Measurements from ENCODE around the gene TAL1. TPM values are rescaled to one million over a fixed set of nuclear protein-coding genes. Genes with fewer than 3 reads are reported as not detected.
"Not testable (repeated sequence)": the region's sequence is repeated elsewhere in the genome, so short reads cannot be mapped to it uniquely, and the experiment has no call there.

Gene TAL1
- total RNA-seq, 1 donor from 2014 or later: 0.21 TPM

- Mint-ChIP-seq H3K4me3 (no peak overlapping the region), H3K27ac (ENCODE audit: unreplicated experiment) (no peak overlapping the region), H3K4me1 (peaks cover 18% of the 10 kb centered on the region), H3K27me3 (ENCODE audit: low read depth) (peaks cover 57% of the 10 kb centered on the region), H3K9me3 (no peaks in the 10 kb centered on the region), H3K36me3 (ENCODE audit: low read depth) (no peaks in the 10 kb centered on the region)
- TF ChIP-seq, protein P1, sequence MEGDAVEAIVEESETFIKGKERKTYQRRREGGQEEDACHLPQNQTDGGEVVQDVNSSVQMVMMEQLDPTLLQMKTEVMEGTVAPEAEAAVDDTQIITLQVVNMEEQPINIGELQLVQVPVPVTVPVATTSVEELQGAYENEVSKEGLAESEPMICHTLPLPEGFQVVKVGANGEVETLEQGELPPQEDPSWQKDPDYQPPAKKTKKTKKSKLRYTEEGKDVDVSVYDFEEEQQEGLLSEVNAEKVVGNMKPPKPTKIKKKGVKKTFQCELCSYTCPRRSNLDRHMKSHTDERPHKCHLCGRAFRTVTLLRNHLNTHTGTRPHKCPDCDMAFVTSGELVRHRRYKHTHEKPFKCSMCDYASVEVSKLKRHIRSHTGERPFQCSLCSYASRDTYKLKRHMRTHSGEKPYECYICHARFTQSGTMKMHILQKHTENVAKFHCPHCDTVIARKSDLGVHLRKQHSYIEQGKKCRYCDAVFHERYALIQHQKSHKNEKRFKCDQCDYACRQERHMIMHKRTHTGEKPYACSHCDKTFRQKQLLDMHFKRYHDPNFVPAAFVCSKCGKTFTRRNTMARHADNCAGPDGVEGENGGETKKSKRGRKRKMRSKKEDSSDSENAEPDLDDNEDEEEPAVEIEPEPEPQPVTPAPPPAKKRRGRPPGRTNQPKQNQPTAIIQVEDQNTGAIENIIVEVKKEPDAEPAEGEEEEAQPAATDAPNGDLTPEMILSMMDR (conservative IDR thresholded peaks at IDR 0.05): no peak
- DNase-seq (ENCODE audit: low read depth, low spot score): no peak
These were observed 22.9 kb downstream of the TAL1 start for GRCh38 chr1:47209091-47209490.

- DNase-seq (ENCODE audit: low read depth, low spot score): no peak
- Mint-ChIP-seq H3K27me3 (ENCODE audit: low read depth) (peaks cover 63% of the 10 kb centered on the region), H3K4me1 (peaks cover 18% of the 10 kb centered on the region), H3K4me3 (no peak overlapping the region), H3K36me3 (ENCODE audit: low read depth) (no peaks in the 10 kb centered on the region), H3K9me3 (no peaks in the 10 kb centered on the region), H3K27ac (ENCODE audit: unreplicated experiment) (no peak overlapping the region)
- TF ChIP-seq, protein P1 (conservative IDR thresholded peaks at IDR 0.05): no peak
These were observed 23.6 kb downstream of the TAL1 start for GRCh38 chr1:47208374-47208850.

DNA sequence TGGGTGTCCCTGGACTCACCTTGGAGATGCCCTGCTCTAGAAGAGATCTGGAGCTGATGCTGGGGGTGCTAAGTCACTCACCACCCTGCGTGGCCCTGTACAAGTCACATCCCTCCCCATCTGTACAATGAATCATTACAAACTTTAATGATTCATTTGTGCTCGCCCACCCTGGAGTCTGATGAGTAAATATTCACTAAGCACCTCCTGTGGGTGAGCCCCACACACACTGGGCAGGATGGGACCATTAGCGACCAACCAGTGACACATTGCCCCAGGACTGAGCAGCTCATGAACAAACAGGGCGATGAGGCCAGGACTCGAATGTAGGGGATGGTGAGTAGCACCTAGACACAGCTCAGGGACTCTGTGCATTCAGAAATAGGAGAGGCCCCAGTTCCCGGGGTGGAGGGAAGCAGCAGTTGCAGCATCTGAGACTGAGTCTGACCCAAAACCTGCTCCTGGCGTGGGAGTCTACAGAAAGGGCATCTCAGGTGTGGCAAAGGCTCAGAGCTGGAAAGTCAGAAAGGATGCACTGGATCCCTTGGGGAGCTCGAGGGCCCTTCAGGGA lies 24.1 kb downstream of the TAL1 start:
- no peaks in the 10 kb centered on the region for H3K36me3 Mint-ChIP-seq (ENCODE audit: low read depth)
- peaks cover 68% of the 10 kb centered on the region for H3K27me3 Mint-ChIP-seq (ENCODE audit: low read depth)
- H3K4me3 Mint-ChIP-seq: no peak overlapping the region
- DNase-seq (ENCODE audit: low read depth, low spot score): no peak
- no peaks in the 10 kb centered on the region for H3K9me3 Mint-ChIP-seq
- peaks cover 18% of the 10 kb centered on the region for H3K4me1 Mint-ChIP-seq
- TF ChIP-seq, protein P1 (conservative IDR thresholded peaks at IDR 0.05): no peak
- no peak overlapping the region for H3K27ac Mint-ChIP-seq (ENCODE audit: unreplicated experiment)

GRCh38 chr1:47205918-47206317 lies 26.1 kb downstream of the TAL1 start:
- Mint-ChIP-seq H3K27ac (ENCODE audit: unreplicated experiment) (no peak overlapping the region), H3K4me3 (no peak overlapping the region), H3K36me3 (ENCODE audit: low read depth) (no peaks in the 10 kb centered on the region), H3K9me3 (no peaks in the 10 kb centered on the region), H3K4me1 (peaks cover 15% of the 10 kb centered on the region), H3K27me3 (ENCODE audit: low read depth) (peaks cover 74% of the 10 kb centered on the region)
- no peak for DNase-seq (ENCODE audit: low read depth, low spot score)
- TF ChIP-seq, protein P1 (conservative IDR thresholded peaks at IDR 0.05): no peak

- not testable (repeated sequence) for H3K36me3 Mint-ChIP-seq (ENCODE audit: low read depth); H3K9me3 Mint-ChIP-seq; H3K4me1 Mint-ChIP-seq; H3K4me3 Mint-ChIP-seq; H3K27ac Mint-ChIP-seq (ENCODE audit: unreplicated experiment); DNase-seq (ENCODE audit: low read depth, low spot score)
- H3K27me3 Mint-ChIP-seq (ENCODE audit: low read depth): peaks cover 70% of the 10 kb centered on the region
These were observed 28.5 kb downstream of the TAL1 start for GRCh38 chr1:47203504-47203903.

DNA sequence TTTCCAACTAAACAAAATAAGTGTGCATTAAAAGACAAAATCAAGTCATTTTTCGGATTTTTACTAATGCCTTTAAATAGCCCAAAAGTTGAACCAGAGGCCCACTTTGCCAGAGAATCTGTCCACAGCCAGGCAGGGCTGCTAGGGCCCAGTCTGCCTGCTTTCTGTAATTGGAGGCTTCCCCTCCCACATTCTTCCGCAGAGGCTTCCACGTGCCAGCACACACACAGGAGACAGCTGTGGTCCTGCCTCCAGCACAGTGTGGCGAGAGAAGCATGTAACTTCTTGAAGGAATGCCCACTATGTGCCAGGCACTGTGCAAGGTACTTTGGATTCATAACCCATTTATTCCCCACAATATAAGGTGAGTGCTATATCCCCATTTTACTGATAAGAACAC lies 30.8 kb downstream of the TAL1 start:
- no peaks in the 10 kb centered on the region for H3K9me3 Mint-ChIP-seq
- no peak overlapping the region for H3K27ac Mint-ChIP-seq (ENCODE audit: unreplicated experiment)
- H3K27me3 Mint-ChIP-seq (ENCODE audit: low read depth): peaks cover 61% of the 10 kb centered on the region
- no peaks in the 10 kb centered on the region for H3K36me3 Mint-ChIP-seq (ENCODE audit: low read depth)
- TF ChIP-seq, protein P1 (conservative IDR thresholded peaks at IDR 0.05): no peak
- H3K4me1 Mint-ChIP-seq: no peaks in the 10 kb centered on the region
- H3K4me3 Mint-ChIP-seq: no peak overlapping the region
- no peak for DNase-seq (ENCODE audit: low read depth, low spot score)

Data from neural crest cell (in vitro differentiated cells).